ENCODE results near the gene EFCAB9.
"Not testable (repeated sequence)": the region's sequence is repeated elsewhere in the genome, so short reads cannot be mapped to it uniquely, and the experiment has no call there.

The EFCAB9 gene

GRCh38 chr5:172193872-172194271, at the start of gene EFCAB9:
Gene EFCAB9, plus strand, starts transcription at chr5:172194172. Its CDS starts 1 bp downstream, at chr5:172194173.
- DNase-seq: no peak

GRCh38 chr5:172144291-172144815, 49.6 kb upstream of the EFCAB9 start:
- DNase-seq: no peak

DNA sequence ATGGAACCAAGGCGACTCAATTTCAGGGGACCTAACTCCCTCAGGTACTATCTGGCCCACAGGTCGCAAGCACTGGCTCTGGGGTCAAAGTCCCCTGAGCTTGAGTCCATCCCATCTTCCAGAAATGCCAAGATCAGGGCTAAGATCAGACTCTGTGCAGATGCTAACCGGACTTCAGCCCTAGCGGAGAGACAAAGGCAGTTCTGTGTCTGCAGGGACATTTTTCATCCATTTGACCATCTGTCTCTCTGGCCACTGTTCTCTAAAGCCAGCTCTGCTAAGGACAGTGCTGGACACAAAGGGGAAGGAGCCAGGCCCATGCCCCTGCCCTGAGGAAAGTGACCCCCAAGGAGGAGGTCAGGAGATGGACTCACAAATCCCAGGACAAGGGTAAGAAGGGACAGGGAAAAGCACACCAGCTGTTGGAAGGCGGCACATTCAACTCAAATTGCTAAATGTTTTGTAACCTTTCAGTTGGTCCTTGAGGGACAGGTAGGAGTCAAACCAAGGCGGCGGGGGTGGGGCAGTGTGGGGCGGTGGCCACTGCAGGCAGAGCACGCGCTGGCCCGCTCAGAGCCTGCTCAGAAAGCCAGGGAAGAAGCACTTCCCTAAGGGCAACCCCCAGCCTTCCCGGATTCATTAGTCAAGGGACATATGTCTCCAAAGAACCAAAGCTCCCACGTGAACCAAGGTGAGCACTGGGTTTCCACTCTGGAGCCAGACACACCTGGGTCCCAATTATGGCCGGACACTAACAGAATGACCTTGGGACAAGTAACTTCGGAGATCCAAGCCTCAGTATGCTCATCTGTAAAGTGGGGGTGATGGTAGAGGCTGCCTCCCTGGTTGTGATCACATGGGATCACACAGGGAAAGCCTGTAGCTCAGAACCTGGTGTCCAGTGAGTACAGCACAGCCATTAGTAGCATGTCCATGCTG, 48.8 kb upstream of the EFCAB9 start:
- DNase-seq: no peak

DNA sequence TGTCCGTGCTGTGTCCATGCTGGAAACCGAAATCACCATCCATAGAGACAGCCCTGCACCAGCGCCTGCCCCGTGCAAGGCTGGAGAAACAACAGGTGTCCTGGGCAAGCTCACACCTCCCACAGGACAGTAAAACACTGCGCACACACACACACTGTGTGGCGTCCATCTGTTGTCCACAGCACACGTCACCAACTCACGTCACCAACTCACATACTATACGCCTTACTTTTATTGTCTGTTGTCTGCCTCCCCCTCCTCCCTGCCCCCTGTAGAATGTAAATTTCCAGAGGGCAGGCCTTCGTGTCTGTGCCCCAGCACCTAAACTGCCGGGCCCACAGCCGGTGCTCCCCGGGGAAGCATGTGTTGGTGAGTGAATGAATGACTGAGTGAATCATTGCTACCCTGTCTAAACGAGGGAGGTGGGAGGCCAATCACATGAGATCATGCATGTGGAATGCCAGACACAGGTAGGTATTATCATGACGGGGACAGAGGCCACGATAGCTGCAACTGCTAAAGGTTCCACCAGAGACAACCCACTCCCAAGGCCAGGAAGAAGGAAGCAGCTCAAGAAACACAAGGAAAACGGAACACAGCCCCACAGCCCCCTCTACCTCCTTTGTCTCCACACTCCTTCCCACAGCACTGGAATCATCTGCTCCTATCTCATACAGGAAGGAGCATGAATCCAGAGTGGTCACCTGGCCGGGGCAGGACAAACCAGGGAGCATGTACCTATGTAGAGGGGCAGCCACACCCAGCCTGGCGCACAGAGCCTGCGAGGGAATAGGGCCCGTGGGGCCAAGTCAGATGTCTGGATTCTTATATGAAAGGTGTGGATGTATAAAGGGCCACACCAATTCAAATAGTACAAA, 47.9 kb upstream of the EFCAB9 start:
- no peak for DNase-seq

DNA sequence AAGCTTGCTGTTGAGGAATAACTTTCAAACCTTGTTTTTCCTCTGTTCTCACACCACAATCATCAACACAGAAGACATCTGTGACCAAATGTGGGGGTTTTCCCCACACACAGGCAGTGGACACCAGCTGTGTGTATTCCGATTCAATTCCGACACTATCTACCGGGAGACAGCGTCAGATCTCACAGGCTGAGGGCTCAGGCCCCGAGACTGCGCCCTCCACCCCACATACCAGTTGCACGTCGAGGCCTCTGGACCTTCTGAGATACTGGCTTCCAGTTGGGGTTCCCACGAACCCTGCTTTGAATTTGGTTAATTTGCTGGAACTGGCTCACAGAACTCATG, 47.3 kb upstream of the EFCAB9 start:
- no peak for DNase-seq

- no peak for DNase-seq
Observed at GRCh38 chr5:172147857-172148256, 46.1 kb upstream of the EFCAB9 start.

DNA sequence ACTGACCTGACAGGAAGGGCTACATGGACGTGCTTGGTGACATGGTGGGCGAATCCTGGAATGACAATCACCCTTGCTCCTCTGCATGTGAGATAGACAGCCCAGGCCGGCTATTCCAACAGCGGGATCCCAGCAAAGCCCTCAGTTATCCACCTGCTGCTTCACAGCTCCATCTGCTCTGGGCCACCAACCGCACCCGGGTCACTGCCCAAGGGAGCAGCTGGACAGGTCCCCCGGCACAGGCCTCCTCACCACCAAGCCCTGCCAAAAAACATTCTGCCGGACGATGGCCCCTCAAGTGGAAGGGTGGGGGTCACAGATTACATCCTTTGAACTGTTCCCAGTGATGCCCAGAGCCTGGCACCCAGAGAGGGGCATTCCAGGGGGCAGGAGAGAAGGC, 45.6 kb upstream of the EFCAB9 start:
- DNase-seq: no peak

GRCh38 chr5:172149073-172149472, 44.9 kb upstream of the EFCAB9 start:
- DNase-seq: no peak

GRCh38 chr5:172149481-172149880, 44.5 kb upstream of the EFCAB9 start:
- not testable (repeated sequence) for DNase-seq

DNA sequence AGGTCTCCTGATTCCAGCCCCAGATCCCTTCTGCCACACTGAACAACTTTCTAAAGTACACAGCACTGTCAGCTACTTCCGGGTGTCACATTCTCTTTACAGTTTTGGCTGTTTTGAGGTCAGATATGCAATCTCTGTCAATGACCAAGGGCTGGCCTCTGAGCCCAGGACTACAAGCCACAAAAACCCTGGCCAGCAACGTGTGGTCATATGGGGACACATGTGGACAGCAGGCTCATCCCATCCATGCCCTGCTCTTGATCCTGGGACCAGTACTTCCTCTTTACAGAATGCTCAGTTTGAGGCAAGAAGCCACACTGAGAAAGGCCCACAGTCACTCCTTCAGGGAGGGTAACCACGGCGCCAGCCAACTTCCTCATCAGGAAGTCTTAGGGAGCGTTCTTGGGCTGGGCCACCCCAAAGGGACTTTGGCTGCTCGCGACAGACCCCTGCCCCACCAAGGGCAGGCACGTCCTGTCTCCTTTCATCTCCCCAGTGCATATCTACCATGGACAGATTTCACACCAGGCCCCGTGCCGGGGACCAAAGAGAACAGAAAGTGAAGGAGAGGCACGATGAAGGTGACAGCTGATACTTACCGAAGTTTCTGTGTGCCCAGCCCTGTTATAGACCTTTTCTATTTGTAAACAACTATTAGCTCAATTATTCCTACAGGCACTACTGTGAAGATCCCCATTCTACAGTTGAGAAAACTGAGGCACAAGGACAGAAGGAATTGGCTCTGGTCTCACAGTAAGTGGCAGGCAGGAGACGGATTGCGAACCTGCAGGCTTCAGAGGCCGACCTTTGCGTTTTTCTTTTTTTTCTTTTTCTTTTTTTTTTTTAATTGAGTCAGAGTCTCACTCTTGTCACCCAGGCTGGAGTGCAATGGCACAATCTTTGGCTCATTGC, 43.2 kb upstream of the EFCAB9 start:
- peak in 1 of 2 donors; percentile 33 for DNase-seq

GRCh38 chr5:172151661-172152210, 42.2 kb upstream of the EFCAB9 start:
- DNase-seq: no peak

GRCh38 chr5:172153695-172154094, 40.3 kb upstream of the EFCAB9 start:
- DNase-seq: no peak

DNA sequence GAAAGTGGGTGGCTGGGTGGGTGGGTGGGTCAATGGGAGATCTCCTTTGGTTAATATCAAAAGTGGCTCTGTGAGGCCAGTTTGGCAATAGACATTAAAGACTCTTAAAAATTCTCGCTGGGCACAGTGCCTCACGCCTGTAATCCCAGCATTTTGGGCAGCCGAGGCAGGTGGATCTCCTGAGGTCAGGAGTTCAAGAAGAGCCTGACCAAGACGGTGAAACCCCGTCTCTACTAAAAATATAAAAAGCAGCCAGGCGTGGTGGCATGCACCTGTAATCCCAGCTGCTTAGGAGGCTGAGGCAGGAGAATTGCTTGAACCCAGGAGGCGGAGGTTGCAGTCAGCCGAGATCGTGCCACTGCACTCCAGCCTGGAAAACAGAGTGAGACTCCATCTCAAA, 38.9 kb upstream of the EFCAB9 start:
- DNase-seq: not testable (repeated sequence)

DNA sequence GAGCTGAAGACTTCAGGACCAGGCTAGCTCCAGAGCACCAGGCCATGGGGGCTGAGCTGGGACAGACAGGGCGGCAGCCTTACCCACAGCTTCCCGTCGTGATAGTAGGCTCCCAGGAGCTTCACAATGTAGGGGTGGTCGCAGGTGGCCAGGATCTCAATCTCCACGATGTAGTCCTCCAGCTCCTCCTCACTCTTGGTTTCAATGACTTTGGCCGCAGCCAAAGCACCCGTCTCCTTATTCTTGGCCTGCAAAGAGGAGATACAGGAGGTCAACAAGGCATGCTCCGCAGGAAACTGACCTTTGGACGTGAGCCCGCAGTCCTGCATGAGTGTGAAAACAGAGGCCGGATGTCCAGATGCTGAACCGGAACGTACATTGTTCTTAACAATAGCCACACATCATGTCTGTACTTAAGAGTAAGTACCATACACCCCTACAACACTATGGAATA, 37.4 kb upstream of the EFCAB9 start:
- no peak for DNase-seq

DNA sequence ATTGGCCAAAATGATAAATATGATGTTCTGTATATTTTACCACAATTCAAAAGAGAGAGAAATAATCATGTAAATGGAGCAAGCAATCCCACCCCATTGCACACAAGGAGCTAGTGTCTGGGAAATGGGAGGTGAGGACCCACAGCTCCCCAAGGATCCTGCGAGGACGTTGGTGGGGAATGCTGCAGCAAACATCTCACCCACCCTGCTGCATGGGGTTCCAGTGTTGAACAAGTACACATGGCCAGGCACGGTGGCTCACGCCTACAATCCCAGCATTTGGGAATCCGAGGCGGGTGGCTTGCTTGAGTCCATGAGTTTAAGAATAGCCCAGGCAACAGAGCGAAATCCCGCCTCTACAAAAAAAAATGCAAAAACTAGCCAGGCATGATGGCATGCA, 35.0 kb upstream of the EFCAB9 start:
- DNase-seq: no peak

DNA sequence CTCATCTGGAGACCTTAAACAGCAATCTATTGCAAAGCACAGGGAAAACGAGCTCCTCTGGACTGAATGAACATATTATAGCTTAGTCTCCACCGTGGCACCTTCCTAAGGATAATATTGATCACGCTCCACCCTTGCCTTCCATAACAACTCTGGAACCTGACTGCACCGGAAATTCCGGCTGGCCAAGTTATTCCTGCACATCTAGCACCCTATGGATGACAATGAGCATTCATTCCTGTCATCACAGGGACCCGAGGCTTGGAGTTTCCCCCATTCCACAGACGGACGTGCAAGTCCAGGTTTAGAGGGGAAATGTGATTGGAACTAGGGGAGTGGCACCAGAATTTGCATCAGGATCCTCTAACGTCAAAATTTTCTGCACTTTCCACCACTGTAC, 33.5 kb upstream of the EFCAB9 start:
- no peak for DNase-seq

GRCh38 chr5:172162323-172162986, 31.5 kb upstream of the EFCAB9 start:
- no peak for DNase-seq

DNA sequence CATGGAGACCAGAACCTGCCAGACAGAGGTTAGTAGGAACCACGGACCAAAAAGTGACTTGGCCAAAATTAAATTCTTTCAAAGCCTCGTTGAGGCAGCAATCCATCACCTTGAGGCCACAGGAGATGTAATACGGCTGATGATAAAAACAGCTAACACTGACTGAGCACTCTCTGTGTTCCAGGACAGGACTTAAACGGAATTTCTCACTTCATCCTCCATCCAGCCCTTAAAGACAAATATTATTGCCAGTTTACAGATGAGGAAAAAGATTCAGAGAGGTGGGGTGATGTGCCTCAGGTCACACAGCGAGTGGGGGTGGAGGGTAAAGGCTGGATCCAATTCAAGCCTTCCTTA, 31.0 kb upstream of the EFCAB9 start:
- DNase-seq: no peak

- DNase-seq: no peak
Observed at GRCh38 chr5:172163346-172163745, 30.6 kb upstream of the EFCAB9 start.

DNA sequence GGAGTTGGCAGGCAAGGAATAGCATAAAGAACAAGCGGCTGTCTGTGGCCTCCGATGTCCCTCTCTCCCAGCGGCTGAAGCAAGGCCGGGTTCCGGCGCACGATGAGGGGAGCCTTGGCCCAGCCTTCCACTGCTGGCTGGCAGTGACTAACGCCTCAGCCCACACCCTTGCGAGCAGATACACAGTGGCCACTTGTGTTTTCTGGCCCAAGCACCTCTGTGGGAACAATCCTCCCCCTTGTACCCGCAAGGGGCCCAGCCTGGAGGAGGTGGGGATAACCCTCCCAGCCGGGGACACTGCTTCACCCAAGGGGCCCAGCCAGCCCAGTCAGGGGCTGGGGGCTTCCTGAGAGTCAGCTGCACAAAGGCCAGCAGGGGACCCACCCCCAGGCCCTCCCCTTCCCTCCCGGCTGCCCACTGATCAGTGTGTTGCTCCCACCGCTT, 29.2 kb upstream of the EFCAB9 start:
- DNase-seq: no peak

DNA sequence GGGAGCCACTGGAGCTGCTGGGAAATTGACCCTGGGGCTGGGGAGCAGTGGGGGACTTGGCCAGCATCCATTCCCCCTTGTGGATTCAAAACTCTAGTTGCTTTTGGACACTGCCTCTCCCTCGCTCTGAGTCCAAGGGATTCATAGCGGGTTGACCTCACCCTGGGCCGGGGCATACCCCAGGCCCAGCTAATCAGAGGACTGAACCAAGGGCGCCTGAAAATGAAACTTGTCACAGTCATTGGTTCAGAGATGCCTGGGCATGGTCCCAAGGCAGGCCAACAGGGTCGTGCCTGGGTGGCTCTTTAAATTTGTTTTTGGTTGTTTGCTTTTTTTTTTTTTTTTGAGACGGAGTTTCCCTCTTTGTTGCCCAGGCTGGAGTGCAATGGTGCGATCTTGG, 28.5 kb upstream of the EFCAB9 start:
- no peak for DNase-seq
